ENCODE results near the gene HEPHL1.

The HEPHL1 gene

GRCh38 chr11:93986716-93987115, 34.4 kb upstream of the HEPHL1 start:
- H3K27ac ChIP-seq: peak overlapping the region; percentile 44
- TF ChIP-seq, protein P1, sequence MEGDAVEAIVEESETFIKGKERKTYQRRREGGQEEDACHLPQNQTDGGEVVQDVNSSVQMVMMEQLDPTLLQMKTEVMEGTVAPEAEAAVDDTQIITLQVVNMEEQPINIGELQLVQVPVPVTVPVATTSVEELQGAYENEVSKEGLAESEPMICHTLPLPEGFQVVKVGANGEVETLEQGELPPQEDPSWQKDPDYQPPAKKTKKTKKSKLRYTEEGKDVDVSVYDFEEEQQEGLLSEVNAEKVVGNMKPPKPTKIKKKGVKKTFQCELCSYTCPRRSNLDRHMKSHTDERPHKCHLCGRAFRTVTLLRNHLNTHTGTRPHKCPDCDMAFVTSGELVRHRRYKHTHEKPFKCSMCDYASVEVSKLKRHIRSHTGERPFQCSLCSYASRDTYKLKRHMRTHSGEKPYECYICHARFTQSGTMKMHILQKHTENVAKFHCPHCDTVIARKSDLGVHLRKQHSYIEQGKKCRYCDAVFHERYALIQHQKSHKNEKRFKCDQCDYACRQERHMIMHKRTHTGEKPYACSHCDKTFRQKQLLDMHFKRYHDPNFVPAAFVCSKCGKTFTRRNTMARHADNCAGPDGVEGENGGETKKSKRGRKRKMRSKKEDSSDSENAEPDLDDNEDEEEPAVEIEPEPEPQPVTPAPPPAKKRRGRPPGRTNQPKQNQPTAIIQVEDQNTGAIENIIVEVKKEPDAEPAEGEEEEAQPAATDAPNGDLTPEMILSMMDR (IDR thresholded peaks at IDR 0.05): no peak
- no peak for TF ChIP-seq ZFX (IDR thresholded peaks at IDR 0.05; ENCODE audit: borderline replicate concordance)

DNA sequence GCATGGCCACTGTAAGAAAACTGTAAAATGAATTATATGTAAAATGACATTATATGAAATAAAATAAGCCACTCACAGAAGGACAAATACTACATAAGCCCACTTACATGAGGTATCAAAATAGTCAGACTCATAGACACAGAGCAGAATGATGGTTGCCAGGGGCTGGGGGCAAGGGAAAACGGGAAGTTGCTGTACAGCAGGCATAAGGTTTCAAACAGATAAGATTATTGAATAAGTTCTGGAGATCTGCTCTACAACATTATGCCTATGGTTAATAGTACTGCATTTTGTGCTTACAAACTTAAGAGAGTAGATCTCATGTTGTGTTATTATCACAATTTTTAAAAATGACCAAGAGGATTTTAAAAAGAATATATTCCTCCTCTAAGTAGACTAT, 32.7 kb upstream of the HEPHL1 start:
- H3K27ac ChIP-seq: no peak overlapping the region
- TF ChIP-seq, protein P1 (IDR thresholded peaks at IDR 0.05): no peak
- TF ChIP-seq ZFX (IDR thresholded peaks at IDR 0.05; ENCODE audit: borderline replicate concordance): no peak

DNA sequence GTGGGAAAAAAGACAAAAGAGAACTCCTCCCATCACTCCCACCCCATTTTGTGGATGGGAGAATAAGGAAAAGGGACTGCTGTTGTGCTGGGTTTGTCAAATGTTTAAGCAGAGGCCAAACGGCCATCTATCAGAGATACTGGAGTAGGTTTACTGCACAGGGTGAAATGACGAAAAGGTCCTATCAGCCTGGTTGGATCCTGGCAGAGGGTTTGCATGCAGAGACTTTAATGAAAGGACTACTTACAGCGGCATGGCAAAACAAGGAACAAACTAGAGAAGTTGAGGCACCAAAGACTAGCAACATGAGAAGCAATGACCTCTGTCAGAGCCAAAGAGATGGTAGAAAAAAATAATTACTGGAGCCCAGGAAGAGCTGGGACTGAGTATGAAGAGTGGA, 32.2 kb upstream of the HEPHL1 start:
- no peak overlapping the region for H3K27ac ChIP-seq
- TF ChIP-seq, protein P1 (IDR thresholded peaks at IDR 0.05): no peak
- TF ChIP-seq ZFX (IDR thresholded peaks at IDR 0.05; ENCODE audit: borderline replicate concordance): no peak

- no peak overlapping the region for H3K27ac ChIP-seq
- TF ChIP-seq, protein P1 (IDR thresholded peaks at IDR 0.05): no peak
- no peak for TF ChIP-seq ZFX (IDR thresholded peaks at IDR 0.05; ENCODE audit: borderline replicate concordance)
These were observed 27.4 kb upstream of the HEPHL1 start for GRCh38 chr11:93993747-93994146.

- H3K27ac ChIP-seq: no peak overlapping the region
- TF ChIP-seq, protein P1 (IDR thresholded peaks at IDR 0.05): no peak
- TF ChIP-seq ZFX (IDR thresholded peaks at IDR 0.05; ENCODE audit: borderline replicate concordance): no peak
These were observed 23.4 kb upstream of the HEPHL1 start for GRCh38 chr11:93997741-93998140.

DNA sequence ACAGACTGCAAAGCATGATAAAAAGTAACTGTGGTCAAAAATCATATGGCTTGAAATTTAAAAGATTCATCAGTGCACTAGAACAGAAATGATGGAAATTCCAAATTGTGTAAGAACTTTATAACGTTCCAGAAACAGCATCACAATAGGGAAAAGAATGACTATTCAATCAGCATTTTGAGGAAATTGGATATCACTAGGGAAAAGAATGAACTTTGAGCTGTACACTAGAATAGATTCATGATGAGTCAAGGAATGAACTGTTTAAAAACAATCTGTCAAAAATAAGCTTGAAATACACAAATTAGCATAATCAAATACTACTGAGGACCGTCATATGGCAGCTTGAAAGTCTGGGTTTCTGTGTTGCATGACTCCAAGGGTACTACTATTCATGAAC, 20.5 kb upstream of the HEPHL1 start:
- TF ChIP-seq, protein P1 (IDR thresholded peaks at IDR 0.05): no peak
- no peak for TF ChIP-seq ZFX (IDR thresholded peaks at IDR 0.05; ENCODE audit: borderline replicate concordance)
- no peak overlapping the region for H3K27ac ChIP-seq

- TF ChIP-seq ZFX (IDR thresholded peaks at IDR 0.05; ENCODE audit: borderline replicate concordance): no peak
- TF ChIP-seq, protein P1 (IDR thresholded peaks at IDR 0.05): no peak
These were observed 18.9 kb upstream of the HEPHL1 start for GRCh38 chr11:94002226-94002625.

More at GRCh38 chr11:94002226-94002625, 18.9 kb upstream of the HEPHL1 start:
- H3K27ac ChIP-seq: no peak overlapping the region
